ENCODE measurements around the gene STUB1.

The STUB1 gene

GRCh38 chr16:671353-672131 is 8.7 kb upstream of the STUB1 start:
- H3K27me3 ChIP-seq (ENCODE audit: control insufficient read depth, insufficient read depth, low read length): peaks cover 6% of the 10 kb centered on the region
- peaks cover 6% of the 10 kb centered on the region for H3K36me3 ChIP-seq (ENCODE audit: control insufficient read depth, insufficient read depth, low read length)

GRCh38 chr16:672371-672770 is 7.8 kb upstream of the STUB1 start:
- Histone ChIP-seq H3K36me3 (ENCODE audit: control insufficient read depth, insufficient read depth, low read length) (peaks cover 6% of the 10 kb centered on the region), H3K27me3 (ENCODE audit: control insufficient read depth, insufficient read depth, low read length) (peaks cover 6% of the 10 kb centered on the region), H3K9ac (ENCODE audit: low read length) (no peak overlapping the region), H3K9me3 (ENCODE audit: control insufficient read depth, low read length) (no peaks in the 10 kb centered on the region), H3K4me1 (ENCODE audit: control insufficient read depth, insufficient read depth, low read length) (peaks cover 39% of the 10 kb centered on the region), H3K4me3 (ENCODE audit: low read length) (no peak overlapping the region)

More at GRCh38 chr16:671353-672131, 8.7 kb upstream of the STUB1 start:
- Histone ChIP-seq H3K4me1 (ENCODE audit: control insufficient read depth, insufficient read depth, low read length) (peaks cover 32% of the 10 kb centered on the region), H3K9me3 (ENCODE audit: control insufficient read depth, low read length) (no peaks in the 10 kb centered on the region), H3K9ac (ENCODE audit: low read length) (no peak overlapping the region), H3K4me3 (ENCODE audit: low read length) (no peak overlapping the region)

GRCh38 chr16:672851-673250 is 7.4 kb upstream of the STUB1 start:
- H3K9ac ChIP-seq (ENCODE audit: low read length): no peak overlapping the region
- no peaks in the 10 kb centered on the region for H3K9me3 ChIP-seq (ENCODE audit: control insufficient read depth, low read length)
- H3K36me3 ChIP-seq (ENCODE audit: control insufficient read depth, insufficient read depth, low read length): peaks cover 6% of the 10 kb centered on the region
- peaks cover 38% of the 10 kb centered on the region for H3K4me1 ChIP-seq (ENCODE audit: control insufficient read depth, insufficient read depth, low read length)
- peaks cover 6% of the 10 kb centered on the region for H3K27me3 ChIP-seq (ENCODE audit: control insufficient read depth, insufficient read depth, low read length)
- H3K4me3 ChIP-seq (ENCODE audit: low read length): no peak overlapping the region

- peaks cover 6% of the 10 kb centered on the region for H3K27me3 ChIP-seq (ENCODE audit: control insufficient read depth, insufficient read depth, low read length)
- no peak overlapping the region for H3K4me3 ChIP-seq (ENCODE audit: low read length)
- H3K36me3 ChIP-seq (ENCODE audit: control insufficient read depth, insufficient read depth, low read length): peaks cover 6% of the 10 kb centered on the region
- no peak overlapping the region for H3K9ac ChIP-seq (ENCODE audit: low read length)
- H3K4me1 ChIP-seq (ENCODE audit: control insufficient read depth, insufficient read depth, low read length): peaks cover 38% of the 10 kb centered on the region
- H3K9me3 ChIP-seq (ENCODE audit: control insufficient read depth, low read length): no peaks in the 10 kb centered on the region
Observed at GRCh38 chr16:673399-673991, 6.7 kb upstream of the STUB1 start.

- H3K9ac ChIP-seq (ENCODE audit: low read length): no peak overlapping the region
- H3K4me1 ChIP-seq (ENCODE audit: control insufficient read depth, insufficient read depth, low read length): peaks cover 35% of the 10 kb centered on the region
- no peak overlapping the region for H3K4me3 ChIP-seq (ENCODE audit: low read length)
- peaks cover 6% of the 10 kb centered on the region for H3K27me3 ChIP-seq (ENCODE audit: control insufficient read depth, insufficient read depth, low read length)
- no peaks in the 10 kb centered on the region for H3K9me3 ChIP-seq (ENCODE audit: control insufficient read depth, low read length)
- H3K36me3 ChIP-seq (ENCODE audit: control insufficient read depth, insufficient read depth, low read length): peaks cover 6% of the 10 kb centered on the region
Observed at GRCh38 chr16:674214-674881, 5.9 kb upstream of the STUB1 start.

- peaks cover 35% of the 10 kb centered on the region for H3K4me1 ChIP-seq (ENCODE audit: control insufficient read depth, insufficient read depth, low read length)
- no peaks in the 10 kb centered on the region for H3K9me3 ChIP-seq (ENCODE audit: control insufficient read depth, low read length)
- H3K4me3 ChIP-seq (ENCODE audit: low read length): no peak within 1 kb of the TSS
- H3K36me3 ChIP-seq (ENCODE audit: control insufficient read depth, insufficient read depth, low read length): peaks cover 6% of the 10 kb centered on the region
- no peak within 1 kb of the TSS for H3K9ac ChIP-seq (ENCODE audit: low read length)
- peaks cover 6% of the 10 kb centered on the region for H3K27me3 ChIP-seq (ENCODE audit: control insufficient read depth, insufficient read depth, low read length)
Observed at GRCh38 chr16:674968-675883, 5.0 kb upstream of the STUB1 start, which contains the start of gene RHBDL1. TSS of gene RHBDL1 (plus strand) at chr16:675671. CDS start at chr16:675791, 120 bp downstream.

- peaks cover 39% of the 10 kb centered on the region for H3K4me1 ChIP-seq (ENCODE audit: control insufficient read depth, insufficient read depth, low read length)
- H3K9ac ChIP-seq (ENCODE audit: low read length): no peak overlapping the region
- H3K27me3 ChIP-seq (ENCODE audit: control insufficient read depth, insufficient read depth, low read length): peaks cover 6% of the 10 kb centered on the region
- H3K4me3 ChIP-seq (ENCODE audit: low read length): no peak overlapping the region
- H3K36me3 ChIP-seq (ENCODE audit: control insufficient read depth, insufficient read depth, low read length): peaks cover 5% of the 10 kb centered on the region
- no peaks in the 10 kb centered on the region for H3K9me3 ChIP-seq (ENCODE audit: control insufficient read depth, low read length)
Observed at GRCh38 chr16:675884-676564, 4.2 kb upstream of the STUB1 start.

- H3K4me1 ChIP-seq (ENCODE audit: control insufficient read depth, insufficient read depth, low read length): peaks cover 44% of the 10 kb centered on the region
- no peak overlapping the region for H3K9ac ChIP-seq (ENCODE audit: low read length)
Observed at GRCh38 chr16:676565-676902, 3.7 kb upstream of the STUB1 start.

GRCh38 chr16:676913-677312 is 3.3 kb upstream of the STUB1 start:
- H3K9me3 ChIP-seq (ENCODE audit: control insufficient read depth, low read length): no peaks in the 10 kb centered on the region
- H3K4me3 ChIP-seq (ENCODE audit: low read length): no peak overlapping the region
- no peak overlapping the region for H3K9ac ChIP-seq (ENCODE audit: low read length)
- peaks cover 6% of the 10 kb centered on the region for H3K27me3 ChIP-seq (ENCODE audit: control insufficient read depth, insufficient read depth, low read length)
- H3K4me1 ChIP-seq (ENCODE audit: control insufficient read depth, insufficient read depth, low read length): peaks cover 48% of the 10 kb centered on the region
- peaks cover 3% of the 10 kb centered on the region for H3K36me3 ChIP-seq (ENCODE audit: control insufficient read depth, insufficient read depth, low read length)

More at GRCh38 chr16:676565-676902, 3.7 kb upstream of the STUB1 start:
- Histone ChIP-seq H3K27me3 (ENCODE audit: control insufficient read depth, insufficient read depth, low read length) (peaks cover 6% of the 10 kb centered on the region), H3K36me3 (ENCODE audit: control insufficient read depth, insufficient read depth, low read length) (no peaks in the 10 kb centered on the region), H3K4me3 (ENCODE audit: low read length) (no peak overlapping the region), H3K9me3 (ENCODE audit: control insufficient read depth, low read length) (no peaks in the 10 kb centered on the region)

GRCh38 chr16:677316-678190 is 2.7 kb upstream of the STUB1 start:
- no peak overlapping the region for H3K9ac ChIP-seq (ENCODE audit: low read length)
- no peak overlapping the region for H3K4me3 ChIP-seq (ENCODE audit: low read length)
- H3K27me3 ChIP-seq (ENCODE audit: control insufficient read depth, insufficient read depth, low read length): peaks cover 6% of the 10 kb centered on the region
- H3K36me3 ChIP-seq (ENCODE audit: control insufficient read depth, insufficient read depth, low read length): peaks cover 9% of the 10 kb centered on the region
- no peaks in the 10 kb centered on the region for H3K9me3 ChIP-seq (ENCODE audit: control insufficient read depth, low read length)
- H3K4me1 ChIP-seq (ENCODE audit: control insufficient read depth, insufficient read depth, low read length): peaks cover 54% of the 10 kb centered on the region

All from mucosa of stomach (tissue), 1 donor.